D721Med (cell line): Measurements from ENCODE around the gene CDKN1B.

Source experiments
- DNase-seq: peaks from one replicate; pipeline ENCODE4 v3.0.0; 2011; ENCODE audit warnings: low spot score; ENCODE audit not compliant: insufficient read length
- FAIRE-seq: peaks from 2 replicates; lab custom pipeline; 2011; peaks lifted over from hg19 to GRCh38; lab: Jason Lieb, UNC
- TF ChIP-seq, protein P1 (sequence below): IDR thresholded peaks from 2 replicates; pipeline ENCODE4 v1.5.1; 2012; ENCODE audit warnings: mild to moderate bottlenecking, control low read depth; ENCODE audit not compliant: insufficient read depth; ENCODE audit errors: missing control alignments

The CDKN1B gene

DNA sequence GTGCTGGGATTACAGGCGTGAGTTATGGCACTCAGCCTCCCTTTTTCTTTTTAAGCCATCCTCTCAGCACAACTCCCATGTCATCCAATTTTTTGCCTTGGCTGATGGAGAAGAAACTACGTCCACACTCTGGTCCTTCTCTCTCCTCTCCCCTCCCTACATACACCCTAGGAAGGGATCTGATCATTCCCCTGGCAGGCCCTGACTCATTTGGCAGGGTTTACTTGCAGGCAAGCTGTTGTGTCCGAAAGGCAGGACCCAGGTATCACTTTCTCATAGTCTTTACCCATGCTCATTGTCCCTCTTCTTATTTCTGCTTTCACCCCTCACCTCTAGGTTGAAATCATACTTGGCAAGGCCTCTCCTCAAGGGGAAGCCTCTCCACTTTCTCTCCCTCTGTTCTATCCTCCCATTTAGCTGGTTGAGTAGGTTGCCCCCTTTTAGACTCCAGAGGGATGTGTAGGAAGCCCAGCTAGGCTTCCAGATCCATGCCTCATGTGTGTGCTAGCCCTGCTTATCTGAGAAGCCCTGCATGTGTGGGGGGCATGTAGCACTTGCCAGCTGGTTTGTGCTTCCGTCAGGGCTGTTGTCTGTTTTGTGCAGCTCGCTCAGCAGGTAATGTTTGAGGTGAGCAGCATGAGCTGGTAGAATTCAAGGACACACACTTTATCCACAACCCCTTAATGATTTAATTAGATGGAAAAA is 36.0 kb upstream of the CDKN1B start:
- DNase-seq (no peak), FAIRE-seq (no peak)
- TF ChIP-seq, protein P1, sequence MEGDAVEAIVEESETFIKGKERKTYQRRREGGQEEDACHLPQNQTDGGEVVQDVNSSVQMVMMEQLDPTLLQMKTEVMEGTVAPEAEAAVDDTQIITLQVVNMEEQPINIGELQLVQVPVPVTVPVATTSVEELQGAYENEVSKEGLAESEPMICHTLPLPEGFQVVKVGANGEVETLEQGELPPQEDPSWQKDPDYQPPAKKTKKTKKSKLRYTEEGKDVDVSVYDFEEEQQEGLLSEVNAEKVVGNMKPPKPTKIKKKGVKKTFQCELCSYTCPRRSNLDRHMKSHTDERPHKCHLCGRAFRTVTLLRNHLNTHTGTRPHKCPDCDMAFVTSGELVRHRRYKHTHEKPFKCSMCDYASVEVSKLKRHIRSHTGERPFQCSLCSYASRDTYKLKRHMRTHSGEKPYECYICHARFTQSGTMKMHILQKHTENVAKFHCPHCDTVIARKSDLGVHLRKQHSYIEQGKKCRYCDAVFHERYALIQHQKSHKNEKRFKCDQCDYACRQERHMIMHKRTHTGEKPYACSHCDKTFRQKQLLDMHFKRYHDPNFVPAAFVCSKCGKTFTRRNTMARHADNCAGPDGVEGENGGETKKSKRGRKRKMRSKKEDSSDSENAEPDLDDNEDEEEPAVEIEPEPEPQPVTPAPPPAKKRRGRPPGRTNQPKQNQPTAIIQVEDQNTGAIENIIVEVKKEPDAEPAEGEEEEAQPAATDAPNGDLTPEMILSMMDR: no peak

DNA sequence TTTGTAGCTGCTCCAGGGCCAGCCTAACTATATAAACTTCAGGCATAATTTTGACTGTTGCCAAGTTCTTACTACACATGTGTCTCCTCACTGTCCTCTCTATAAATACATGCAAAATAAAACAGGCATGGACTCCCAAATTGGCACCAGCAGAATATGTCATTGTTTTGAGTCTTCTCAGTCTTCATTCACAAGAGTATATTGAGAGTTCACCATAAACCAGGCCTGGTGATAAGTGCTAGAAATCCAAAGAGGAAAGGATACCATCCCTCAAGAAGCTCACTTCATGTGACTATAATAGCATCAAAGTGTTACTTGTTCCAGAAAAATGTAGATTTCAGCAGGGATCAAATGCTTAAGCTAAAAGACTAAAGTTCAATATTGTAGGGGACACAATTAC is 34.9 kb upstream of the CDKN1B start:
- no peak for DNase-seq
- FAIRE-seq: no peak
- TF ChIP-seq, protein P1: no peak

- TF ChIP-seq, protein P1: no peak
- FAIRE-seq: no peak
- no peak for DNase-seq
Observed at GRCh38 chr12:12683136-12683697, 34.0 kb upstream of the CDKN1B start.

DNA sequence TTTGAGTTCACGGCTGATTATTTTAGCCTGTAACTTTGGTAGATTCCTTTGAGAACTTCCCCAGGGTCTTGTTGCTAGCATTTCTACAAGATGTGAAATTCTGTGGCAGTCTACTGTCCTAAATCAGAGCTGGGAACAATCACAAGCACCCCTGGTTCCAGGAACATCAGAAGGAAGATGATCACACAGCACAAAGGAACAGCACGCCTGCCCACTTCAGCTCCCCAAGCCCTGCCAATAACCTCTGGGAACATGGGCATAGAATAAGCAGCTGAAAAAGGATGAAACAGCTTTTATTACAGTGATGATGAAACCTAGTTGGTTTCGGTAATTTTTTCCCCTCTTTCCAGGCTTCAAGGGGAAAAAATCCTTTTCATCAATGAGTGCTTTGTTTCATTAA is 33.4 kb upstream of the CDKN1B start:
- TF ChIP-seq, protein P1: no peak
- FAIRE-seq (peak; percentile 51), DNase-seq (no peak)

DNA sequence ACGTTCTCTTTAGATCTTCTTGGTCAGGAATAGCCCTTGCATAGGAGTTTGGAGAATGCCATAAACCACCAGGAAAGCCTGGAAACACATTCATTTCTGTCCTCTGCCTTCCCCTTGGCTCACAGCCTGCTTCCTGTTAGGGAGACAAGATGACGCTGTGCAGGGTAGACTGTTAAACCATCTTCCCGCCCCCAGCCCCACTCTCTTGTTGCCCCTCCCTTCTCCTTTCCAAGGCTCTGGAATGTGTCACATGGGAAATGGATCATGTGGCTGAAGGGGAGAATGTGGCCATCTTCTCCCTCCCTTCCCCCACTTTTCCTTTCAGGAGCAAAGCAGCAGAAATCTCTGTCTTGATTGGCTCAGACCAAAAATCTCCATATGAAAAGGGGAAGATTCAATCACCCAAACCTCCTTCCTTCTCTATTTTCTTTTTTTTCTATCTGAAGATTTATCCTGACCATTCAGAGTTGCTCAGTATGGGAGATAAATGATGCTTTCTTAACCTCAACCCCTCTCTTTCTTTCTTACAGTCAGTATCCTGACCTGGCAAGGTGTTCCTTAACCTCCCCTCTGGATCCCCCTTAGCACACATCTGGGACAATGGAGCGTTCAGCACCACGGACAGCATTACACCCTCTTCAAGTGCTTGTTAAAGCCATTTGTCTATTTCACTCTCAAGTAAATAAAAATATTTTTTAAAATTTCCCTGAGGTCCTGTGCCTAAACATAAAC is 32.6 kb upstream of the CDKN1B start:
- TF ChIP-seq, protein P1: no peak
- DNase-seq (no peak), FAIRE-seq (peak; percentile 90)

DNA sequence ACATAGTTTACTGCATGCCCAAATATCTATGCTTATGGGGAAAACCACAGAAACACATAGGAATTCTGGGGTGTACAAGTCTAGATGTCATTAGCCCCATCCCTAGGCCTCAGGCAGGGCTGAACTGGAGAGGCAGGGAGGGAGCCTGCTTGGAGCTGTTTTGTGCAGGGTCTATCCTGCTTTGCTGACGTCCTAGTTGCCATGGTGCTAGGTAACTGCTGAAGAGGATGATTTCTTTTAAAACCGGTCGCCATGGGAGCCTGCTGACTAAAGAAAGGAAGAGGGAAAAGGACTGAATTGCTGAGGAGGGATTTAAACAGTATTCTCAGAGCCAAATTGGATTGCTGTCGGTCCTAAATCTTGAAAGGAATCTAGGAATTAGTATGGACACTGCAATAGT is 31.9 kb upstream of the CDKN1B start:
- TF ChIP-seq, protein P1: no peak
- DNase-seq: no peak
- no peak for FAIRE-seq
